Kidney (tissue), 14 donors: ENCODE data around the gene SPHK2. TPM values are rescaled to one million over a fixed set of nuclear protein-coding genes. Genes with fewer than 3 reads are reported as not detected.

ENCODE experiments used
- DNase-seq, 5 donors: peaks; one replicate each; pipeline ENCODE4 v3.0.0-alpha.2; 2013 to 2020
- FAIRE-seq: peaks from 2 replicates; lab custom pipeline; 2012; peaks lifted over from hg19 to GRCh38; lab: Jason Lieb, UNC
- H3K27ac ChIP-seq, 2 donors: one replicate each; pipeline ENCODE4 v1.7.0; 2013; ENCODE audit warnings: low read depth in 2 of 2, low read length in 2 of 2, inconsistent platforms in 1 of 2
- H3K27me3 ChIP-seq: one replicate; pipeline ENCODE4 v1.7.1; 2013; ENCODE audit warnings: low read length, inconsistent platforms; ENCODE audit not compliant: control insufficient read depth, insufficient read depth
- H3K36me3 ChIP-seq, 3 donors: one replicate each; pipeline versions ENCODE4 v1.7.0 to v1.7.1; 2013; ENCODE audit warnings: low read length in 3 of 3, control low read depth in 1 of 3, inconsistent platforms in 1 of 3; ENCODE audit not compliant: insufficient read depth in 3 of 3, control insufficient read depth in 2 of 3
- H3K4me1 ChIP-seq, 3 donors: one replicate each; pipeline versions ENCODE4 v1.7.0 to v1.7.1; 2013; ENCODE audit warnings: low read length in 3 of 3, inconsistent platforms in 1 of 3, low read depth in 1 of 3; ENCODE audit not compliant: control insufficient read depth in 2 of 3, insufficient read depth in 2 of 3
- H3K4me3 ChIP-seq, 3 donors: one replicate each; pipeline versions ENCODE4 v1.7.0 to v1.8.1; 2013; ENCODE audit warnings: low read length in 3 of 3, control low read depth in 1 of 3, inconsistent platforms in 1 of 3
- H3K9ac ChIP-seq, 3 donors: one replicate each; pipeline versions ENCODE4 v1.7.0 to v1.7.1; 2013; ENCODE audit warnings: low read length in 3 of 3, control low read depth in 1 of 3, inconsistent platforms in 1 of 3
- H3K9me3 ChIP-seq, 3 donors: one replicate each; pipeline versions ENCODE4 v1.7.0 to v1.7.1; 2013; ENCODE audit warnings: low read length in 3 of 3, control low read depth in 1 of 3, inconsistent platforms in 1 of 3; ENCODE audit not compliant: control insufficient read depth in 2 of 3, insufficient read depth in 1 of 3
- CTCF ChIP-seq: IDR thresholded peaks from 3 replicates; pipeline ENCODE4 v1.5.1; 2012; ENCODE audit warnings: mild to moderate bottlenecking, moderate library complexity, borderline replicate concordance; ENCODE audit not compliant: insufficient read depth; ENCODE audit errors: extremely low read depth
- intact Hi-C: fragments of 100-400 bp; cut with DNase I; formaldehyde crosslinking; loops from one replicate; pipeline ENCODE4 v1.11.1; 2022
- polyA plus RNA-seq: library from polyadenylated mRNA; stranded (reverse); fragments of 350-450 nt; fragmentation: Illumina TruSeq; extraction: RNeasy Lipid Tissue Mini Kit (QIAGEN cat#74804); gene quantifications from one replicate; pipeline ENCODE4 v1.2.3, GENCODE V29; 2014; ENCODE audit warnings: low read depth, low replicate concordance; ENCODE audit not compliant: insufficient read depth
- total RNA-seq: library from RNA; stranded (reverse); fragmentation: NEBNext Ultra II Directional; extraction: Animal tissue kit (Norgen Biotek cat#: 25700); gene quantifications from one replicate; pipeline ENCODE4 v1.2.1, GENCODE V29; 2021
- donor health status: control.
- donor health status: control.
- donor health status: control.
- donor health status: control.
- donor health status: control.
- donor health status: DM: yes; HTN: yes; CAD: no.
- donor health status: Normal renal cell carcinoma (clear cell type).

SPHK2 gene
- total and polyA plus RNA-seq, 2 donors from 2014 or later, result 23.3 to 37.2 TPM

- Histone ChIP-seq H3K9me3 (no peaks in the 10 kb centered on the region), H3K27me3 (no peaks in the 10 kb centered on the region), H3K9ac (no peak overlapping the region), H3K27ac (no peak overlapping the region), H3K4me1 (no peaks in the 10 kb centered on the region), H3K36me3 (no peaks in the 10 kb centered on the region), H3K4me3 (no peak overlapping the region)
- no peak for FAIRE-seq
- DNase-seq, result no peak
- intact Hi-C loops, result no loop called here
- no peak for TF ChIP-seq CTCF
Measured at GRCh38 chr19:48607359-48607755, 11.9 kb upstream of the SPHK2 start.

GRCh38 chr19:48608798-48609263, 10.5 kb upstream of the SPHK2 start:
- H3K4me3 ChIP-seq, result no peak overlapping the region
- intact Hi-C loops, result no loop called here
- H3K36me3 ChIP-seq, result no peaks in the 10 kb centered on the region
- peak; percentile 10 for TF ChIP-seq CTCF
- no peaks in the 10 kb centered on the region for H3K9me3 ChIP-seq
- H3K4me1 ChIP-seq, result no peaks in the 10 kb centered on the region
- H3K27me3 ChIP-seq, result no peaks in the 10 kb centered on the region
- DNase-seq (peak in 1 of 5 donors; percentile 67), FAIRE-seq (no peak)
- H3K9ac ChIP-seq, result no peak overlapping the region
- H3K27ac ChIP-seq, result no peak overlapping the region

DNA sequence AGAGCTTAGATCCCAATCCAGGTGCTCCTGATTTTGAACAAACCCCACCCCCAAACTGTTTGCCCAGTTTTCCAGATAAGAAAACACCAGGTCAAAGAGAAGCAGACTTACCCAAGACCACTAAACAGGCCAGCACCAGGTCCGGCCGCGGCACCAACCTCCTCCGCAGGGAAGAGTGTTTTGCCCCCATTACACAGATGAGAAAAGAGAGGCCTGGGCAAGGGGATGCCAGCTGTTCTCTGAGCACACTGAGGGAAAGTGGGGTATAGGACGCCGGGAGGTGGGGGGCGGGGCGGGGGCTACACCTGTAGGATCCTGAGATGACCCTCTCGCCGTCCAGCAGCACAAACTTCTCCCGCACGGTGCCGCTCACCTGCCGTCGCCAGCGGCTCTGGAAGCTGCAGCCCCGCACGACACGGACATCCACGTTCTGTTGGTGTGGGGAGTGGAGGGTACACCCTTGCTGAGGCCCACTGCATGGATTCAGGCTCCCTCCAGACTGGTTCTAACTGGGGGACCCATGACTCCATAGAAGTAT, 9.7 kb upstream of the SPHK2 start:
- Histone ChIP-seq H3K9me3 (no peaks in the 10 kb centered on the region), H3K36me3 (no peaks in the 10 kb centered on the region), H3K27me3 (no peaks in the 10 kb centered on the region), H3K4me1 (no peaks in the 10 kb centered on the region), H3K4me3 (no peak overlapping the region), H3K27ac (no peak overlapping the region), H3K9ac (no peak overlapping the region)
- intact Hi-C loops, result no loop called here
- no peak for FAIRE-seq
- DNase-seq, result no peak
- TF ChIP-seq CTCF, result no peak

DNA sequence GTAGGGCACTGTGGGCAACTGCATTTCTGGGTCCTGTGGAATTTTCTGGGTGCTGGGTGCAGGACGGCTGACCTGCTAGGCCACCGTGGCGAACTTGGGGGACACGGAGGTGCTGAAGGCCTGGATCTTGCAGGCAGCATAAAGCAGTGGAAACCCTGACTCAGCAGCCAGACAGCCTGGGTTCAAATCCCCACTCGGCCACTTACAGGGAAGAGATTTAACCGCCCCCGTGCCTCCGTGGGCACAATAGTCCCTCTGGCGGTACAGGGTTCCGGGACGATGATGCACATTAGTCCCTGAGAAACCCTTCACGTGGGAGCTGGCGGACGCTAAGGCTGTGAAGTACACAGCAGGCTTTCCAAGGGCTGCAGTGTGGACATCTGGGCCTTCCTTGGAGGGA, 7.4 kb upstream of the SPHK2 start:
- DNase-seq (no peak), FAIRE-seq (no peak)
- no peak for TF ChIP-seq CTCF
- no peaks in the 10 kb centered on the region for H3K27me3 ChIP-seq
- H3K27ac ChIP-seq, result no peak overlapping the region
- H3K4me1 ChIP-seq, result peaks cover 0 to 4% (median 0%) of the 10 kb centered on the region in 3 donors
- H3K9ac ChIP-seq, result no peak overlapping the region
- intact Hi-C loops, result no loop called here
- peaks cover 0 to 12% (median 11%) of the 10 kb centered on the region in 3 donors for H3K36me3 ChIP-seq
- H3K4me3 ChIP-seq, result no peak overlapping the region
- no peaks in the 10 kb centered on the region for H3K9me3 ChIP-seq
